ENCODE data around the gene USP12.

Gene USP12

GRCh38 chr13:27023385-27024073, 148.1 kb downstream of the USP12 start:
- TF ChIP-seq CTCF (IDR thresholded peaks at IDR 0.05; ENCODE audit: low read length) (no peak), EZH2 (IDR thresholded peaks at IDR 0.05; ENCODE audit: borderline replicate concordance, low read length) (no peak)
- H3K27ac ChIP-seq (ENCODE audit: low read depth, low read length, poor library complexity, severe bottlenecking): no peak overlapping the region
- no peak overlapping the region for H3K4me2 ChIP-seq (ENCODE audit: low read length)

GRCh38 chr13:27022571-27023311, 148.9 kb downstream of the USP12 start:
- Histone ChIP-seq H3K4me2 (ENCODE audit: low read length) (no peak overlapping the region), H3K27ac (ENCODE audit: low read depth, low read length, poor library complexity, severe bottlenecking) (no peak overlapping the region), H4K20me1 (ENCODE audit: insufficient read depth, low read length) (no peaks in the 10 kb centered on the region), H2AFZ (ENCODE audit: low read length) (no peak overlapping the region), H3K36me3 (ENCODE audit: insufficient read depth, low read length) (no peaks in the 10 kb centered on the region), H3K9me2 (ENCODE audit: low read depth, low read length) (no peaks in the 10 kb centered on the region), H3K9me3 (ENCODE audit: low read length) (no peaks in the 10 kb centered on the region), H3K27me3 (ENCODE audit: insufficient read depth, low read length) (no peaks in the 10 kb centered on the region; the same call in 1 of the 2 replicates), H3F3A (ENCODE audit: insufficient read depth, low read length) (no peaks in the 10 kb centered on the region), H3K4me3 (ENCODE audit: low read depth, low read length, poor library complexity, severe bottlenecking) (no peak overlapping the region), H3K9ac (ENCODE audit: low read length) (no peak overlapping the region), H3K79me2 (ENCODE audit: insufficient read depth, low read length) (no peaks in the 10 kb centered on the region), H3K4me1 (ENCODE audit: insufficient read depth, low read length, severe bottlenecking) (no peaks in the 10 kb centered on the region)
- TF ChIP-seq EZH2 (IDR thresholded peaks at IDR 0.05; ENCODE audit: borderline replicate concordance, low read length): no peak
- TF ChIP-seq CTCF (IDR thresholded peaks at IDR 0.05; ENCODE audit: low read length): no peak

More at GRCh38 chr13:27023385-27024073, 148.1 kb downstream of the USP12 start:
- Histone ChIP-seq H3K4me1 (ENCODE audit: insufficient read depth, low read length, severe bottlenecking) (no peaks in the 10 kb centered on the region), H4K20me1 (ENCODE audit: insufficient read depth, low read length) (no peaks in the 10 kb centered on the region), H3K9me2 (ENCODE audit: low read depth, low read length) (no peaks in the 10 kb centered on the region), H3K9ac (ENCODE audit: low read length) (no peak overlapping the region), H3K27me3 (ENCODE audit: insufficient read depth, low read length) (no peaks in the 10 kb centered on the region; the same call in 1 of the 2 replicates), H3K9me3 (ENCODE audit: low read length) (no peaks in the 10 kb centered on the region), H3K4me3 (ENCODE audit: low read depth, low read length, poor library complexity, severe bottlenecking) (no peak overlapping the region), H3F3A (ENCODE audit: insufficient read depth, low read length) (no peaks in the 10 kb centered on the region), H3K36me3 (ENCODE audit: insufficient read depth, low read length) (no peaks in the 10 kb centered on the region), H2AFZ (ENCODE audit: low read length) (no peak overlapping the region), H3K79me2 (ENCODE audit: insufficient read depth, low read length) (no peaks in the 10 kb centered on the region)

GRCh38 chr13:27020415-27020814, 151.2 kb downstream of the USP12 start:
- H3K4me3 ChIP-seq (ENCODE audit: low read depth, low read length, poor library complexity, severe bottlenecking): no peak overlapping the region
- H3K9me2 ChIP-seq (ENCODE audit: low read depth, low read length): no peaks in the 10 kb centered on the region
- no peaks in the 10 kb centered on the region for H3F3A ChIP-seq (ENCODE audit: insufficient read depth, low read length)
- H2AFZ ChIP-seq (ENCODE audit: low read length): no peak overlapping the region
- H3K4me1 ChIP-seq (ENCODE audit: insufficient read depth, low read length, severe bottlenecking): no peaks in the 10 kb centered on the region
- H3K27ac ChIP-seq (ENCODE audit: low read depth, low read length, poor library complexity, severe bottlenecking): no peak overlapping the region
- no peak overlapping the region for H3K4me2 ChIP-seq (ENCODE audit: low read length)
- H3K27me3 ChIP-seq (ENCODE audit: insufficient read depth, low read length): no peaks in the 10 kb centered on the region
- H3K36me3 ChIP-seq (ENCODE audit: insufficient read depth, low read length): no peaks in the 10 kb centered on the region
- no peaks in the 10 kb centered on the region for H3K79me2 ChIP-seq (ENCODE audit: insufficient read depth, low read length)
- no peaks in the 10 kb centered on the region for H4K20me1 ChIP-seq (ENCODE audit: insufficient read depth, low read length)
- no peak overlapping the region for H3K9ac ChIP-seq (ENCODE audit: low read length)
- no peak for TF ChIP-seq CTCF (IDR thresholded peaks at IDR 0.05; ENCODE audit: low read length)
- no peak for TF ChIP-seq EZH2 (IDR thresholded peaks at IDR 0.05; ENCODE audit: borderline replicate concordance, low read length)
- no peaks in the 10 kb centered on the region for H3K9me3 ChIP-seq (ENCODE audit: low read length)
